Measurements from ENCODE around the gene SBSN. TPM values are rescaled to one million over a fixed set of nuclear protein-coding genes. Genes with fewer than 3 reads are reported as not detected.

Gene SBSN
- total and polyA plus RNA-seq, 2 experiments from 2014 or later, result 0.19 TPM; not detected in 1

DNA sequence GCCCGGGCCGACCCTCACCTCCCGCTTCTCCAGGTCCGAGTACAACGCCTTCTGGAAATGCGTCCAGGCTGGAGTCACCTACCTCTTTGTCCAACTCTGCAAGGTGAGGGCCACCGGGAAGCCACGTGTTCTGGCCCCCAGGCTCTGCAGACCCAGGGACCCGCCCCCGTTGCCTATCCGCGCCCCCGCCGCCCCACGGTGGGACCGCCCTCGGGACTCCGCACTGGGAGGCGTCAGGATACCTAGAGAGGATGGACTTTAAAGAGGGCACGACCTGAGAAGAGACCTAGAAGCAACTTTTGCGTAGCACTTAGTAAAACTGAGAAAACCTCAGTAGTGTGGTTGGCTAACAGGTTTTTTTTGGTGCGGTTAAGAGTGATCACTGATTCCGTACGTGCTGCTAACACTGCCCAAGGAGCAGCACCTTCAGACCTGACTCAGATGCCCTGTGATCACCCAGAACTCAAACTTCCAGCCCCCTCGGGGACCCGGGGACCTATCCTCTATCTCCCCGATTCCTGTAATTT, 17.8 kb upstream of the SBSN start:
- TF ChIP-seq EZH2phosphoT487 (IDR thresholded peaks at IDR 0.05; ENCODE audit: low read depth, severe bottlenecking, unreplicated experiment) (no peak), EZH2 (IDR thresholded peaks at IDR 0.05; ENCODE audit: borderline replicate concordance) (no peak)
- TF ChIP-seq, protein P1, sequence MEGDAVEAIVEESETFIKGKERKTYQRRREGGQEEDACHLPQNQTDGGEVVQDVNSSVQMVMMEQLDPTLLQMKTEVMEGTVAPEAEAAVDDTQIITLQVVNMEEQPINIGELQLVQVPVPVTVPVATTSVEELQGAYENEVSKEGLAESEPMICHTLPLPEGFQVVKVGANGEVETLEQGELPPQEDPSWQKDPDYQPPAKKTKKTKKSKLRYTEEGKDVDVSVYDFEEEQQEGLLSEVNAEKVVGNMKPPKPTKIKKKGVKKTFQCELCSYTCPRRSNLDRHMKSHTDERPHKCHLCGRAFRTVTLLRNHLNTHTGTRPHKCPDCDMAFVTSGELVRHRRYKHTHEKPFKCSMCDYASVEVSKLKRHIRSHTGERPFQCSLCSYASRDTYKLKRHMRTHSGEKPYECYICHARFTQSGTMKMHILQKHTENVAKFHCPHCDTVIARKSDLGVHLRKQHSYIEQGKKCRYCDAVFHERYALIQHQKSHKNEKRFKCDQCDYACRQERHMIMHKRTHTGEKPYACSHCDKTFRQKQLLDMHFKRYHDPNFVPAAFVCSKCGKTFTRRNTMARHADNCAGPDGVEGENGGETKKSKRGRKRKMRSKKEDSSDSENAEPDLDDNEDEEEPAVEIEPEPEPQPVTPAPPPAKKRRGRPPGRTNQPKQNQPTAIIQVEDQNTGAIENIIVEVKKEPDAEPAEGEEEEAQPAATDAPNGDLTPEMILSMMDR (IDR thresholded peaks at IDR 0.05; ENCODE audit: poor library complexity), result no peak
- no peaks in the 10 kb centered on the region for H3K9me3 ChIP-seq (ENCODE audit: low read depth)
- no peaks in the 10 kb centered on the region for H3K27me3 ChIP-seq
- H2AFZ ChIP-seq, result peak overlapping the region; percentile 85
- no peaks in the 10 kb centered on the region for H3K9me2 ChIP-seq (replicated peaks; ENCODE audit: insufficient read depth)
- H3K4me3 ChIP-seq, result peak overlapping the region; percentile 74
- peaks cover 15% of the 10 kb centered on the region for H3K4me1 ChIP-seq (ENCODE audit: insufficient read depth)
- H3K36me3 ChIP-seq (replicated peaks; ENCODE audit: insufficient read depth, low read depth), result no peaks in the 10 kb centered on the region
- peak overlapping the region; percentile 69 for H3K27ac ChIP-seq
- peak; percentile 60 for DNase-seq (ENCODE audit: low spot score)
- 5% methylated on average over 19 of the region's 27 CpGs for WGBS (ENCODE audit: low lambda C conversion rate, missing lambda C conversion rate)
- peaks cover 35% of the 10 kb centered on the region for H3K79me2 ChIP-seq
- peak overlapping the region; percentile 86 for H3K4me2 ChIP-seq
- no peaks in the 10 kb centered on the region for H4K20me1 ChIP-seq (ENCODE audit: insufficient read depth, poor library complexity, severe bottlenecking)

DNA sequence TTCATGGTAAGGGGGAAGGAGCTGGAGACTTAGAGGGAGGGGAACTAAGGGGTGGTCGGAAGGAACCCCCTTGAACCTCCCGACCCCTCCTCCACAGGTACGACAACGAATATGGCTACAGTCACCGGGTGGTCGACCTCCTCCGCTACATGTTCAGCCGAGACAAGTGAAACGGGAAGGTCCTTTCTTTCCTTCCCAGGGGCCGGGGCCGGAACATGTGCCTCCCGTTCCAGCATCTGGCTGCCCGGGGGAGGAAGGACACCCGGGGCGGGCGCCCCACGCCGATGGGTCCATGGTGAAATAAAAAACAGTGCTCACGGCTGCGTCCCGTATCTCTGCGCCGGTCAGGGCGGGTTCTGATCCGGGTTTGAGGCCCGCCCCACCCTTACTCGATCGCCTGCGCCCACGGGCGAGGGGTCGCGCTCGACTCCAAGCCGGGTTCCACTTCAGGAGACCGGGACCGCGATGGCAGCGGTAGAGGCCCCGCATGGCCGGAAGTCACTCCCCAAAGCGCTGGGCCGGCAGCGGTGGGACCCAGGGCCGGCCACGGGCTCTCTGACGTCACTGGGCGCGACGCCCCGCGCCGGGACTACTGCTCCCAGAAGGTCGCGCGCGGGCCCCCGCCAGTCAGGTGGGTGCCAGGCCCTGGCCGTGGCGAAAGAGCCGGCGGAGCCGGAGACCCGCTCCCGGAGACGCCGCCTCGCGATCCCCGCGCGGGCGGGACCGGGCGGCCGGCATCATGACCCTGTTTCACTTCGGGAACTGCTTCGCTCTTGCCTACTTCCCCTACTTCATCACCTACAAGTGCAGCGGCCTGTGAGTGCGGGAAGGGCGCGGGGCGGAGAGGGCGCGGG, 17.1 kb upstream of the SBSN start, which contains the start of gene TMEM147:
Gene TMEM147 (plus strand): TSS at position 626 of the 854 bp plus-strand sequence. CDS start 114 bp downstream, at position 740.
- TF ChIP-seq, protein P1 (IDR thresholded peaks at IDR 0.05; ENCODE audit: poor library complexity), result no peak
- TF ChIP-seq EZH2phosphoT487 (IDR thresholded peaks at IDR 0.05; ENCODE audit: low read depth, severe bottlenecking, unreplicated experiment), result no peak
- TF ChIP-seq EZH2 (IDR thresholded peaks at IDR 0.05; ENCODE audit: borderline replicate concordance), result no peak
- H3K4me1 ChIP-seq (ENCODE audit: insufficient read depth), result peaks cover 15% of the 10 kb centered on the region
- H3K27me3 ChIP-seq, result no peaks in the 10 kb centered on the region
- H2AFZ ChIP-seq, result peak within 1 kb of the TSS; percentile 85
- H3K27ac ChIP-seq, result peak within 1 kb of the TSS; percentile 69
- H3K4me2 ChIP-seq, result peak within 1 kb of the TSS; percentile 86
- H3K79me2 ChIP-seq, result peaks cover 35% of the 10 kb centered on the region
- no peaks in the 10 kb centered on the region for H3K36me3 ChIP-seq (replicated peaks; ENCODE audit: insufficient read depth, low read depth)
- H3K4me3 ChIP-seq, result peak within 1 kb of the TSS; percentile 74
- no peaks in the 10 kb centered on the region for H4K20me1 ChIP-seq (ENCODE audit: insufficient read depth, poor library complexity, severe bottlenecking)
- DNase-seq (ENCODE audit: low spot score), result peak; percentile 98
- H3K9me3 ChIP-seq (ENCODE audit: low read depth), result no peaks in the 10 kb centered on the region
- WGBS (ENCODE audit: low lambda C conversion rate, missing lambda C conversion rate), result 2% methylated on average over 64 of the region's 85 CpGs
- H3K9me2 ChIP-seq (replicated peaks; ENCODE audit: insufficient read depth), result no peaks in the 10 kb centered on the region

DNA sequence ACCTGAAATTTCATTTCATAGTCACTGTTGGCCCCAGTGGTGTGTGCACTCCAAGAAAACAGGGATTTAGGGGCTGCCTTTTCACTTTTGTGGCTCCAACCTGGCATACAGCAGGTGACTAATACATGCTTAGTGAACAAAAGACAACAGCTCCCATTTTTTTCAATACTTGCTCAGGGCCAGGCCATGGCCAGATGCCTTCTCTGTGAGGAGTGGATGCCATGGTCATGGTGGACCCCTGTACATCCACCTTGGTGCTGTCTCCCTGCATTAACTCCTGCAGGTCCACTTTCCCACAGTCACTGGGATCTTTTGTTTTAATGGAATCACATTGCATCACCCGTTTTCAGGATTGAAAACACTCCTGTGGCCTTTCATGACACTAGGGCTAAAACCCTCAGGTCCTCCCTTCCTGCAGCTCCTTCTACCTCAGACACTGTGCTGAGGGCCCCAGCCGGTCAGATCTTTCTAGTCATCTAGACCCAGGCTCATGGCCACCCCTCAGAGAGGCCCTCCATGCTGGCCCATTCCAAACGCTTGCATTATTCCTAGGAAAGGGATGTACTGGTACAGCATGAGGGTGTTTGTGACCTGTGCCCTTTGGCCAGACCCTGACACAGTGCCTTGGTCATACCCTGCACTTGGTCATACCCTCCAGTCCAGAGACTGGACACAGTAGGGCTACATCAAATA, 16.1 kb upstream of the SBSN start:
- Histone ChIP-seq H2AFZ (peak overlapping the region; percentile 85), H3K79me2 (peaks cover 35% of the 10 kb centered on the region), H3K9me2 (replicated peaks; ENCODE audit: insufficient read depth) (no peaks in the 10 kb centered on the region), H3K4me3 (peak overlapping the region; percentile 74), H3K9me3 (ENCODE audit: low read depth) (no peaks in the 10 kb centered on the region), H3K4me2 (peak overlapping the region; percentile 86), H3K27me3 (no peaks in the 10 kb centered on the region), H3K36me3 (replicated peaks; ENCODE audit: insufficient read depth, low read depth) (no peaks in the 10 kb centered on the region), H3K4me1 (ENCODE audit: insufficient read depth) (peaks cover 15% of the 10 kb centered on the region), H3K27ac (peak overlapping the region; percentile 69), H4K20me1 (ENCODE audit: insufficient read depth, poor library complexity, severe bottlenecking) (no peaks in the 10 kb centered on the region)
- 79% methylated on average over 3 of the region's 3 CpGs for WGBS (ENCODE audit: low lambda C conversion rate, missing lambda C conversion rate)
- TF ChIP-seq, protein P1 (IDR thresholded peaks at IDR 0.05; ENCODE audit: poor library complexity), result no peak
- TF ChIP-seq EZH2phosphoT487 (IDR thresholded peaks at IDR 0.05; ENCODE audit: low read depth, severe bottlenecking, unreplicated experiment) (no peak), EZH2 (IDR thresholded peaks at IDR 0.05; ENCODE audit: borderline replicate concordance) (no peak)
- DNase-seq (ENCODE audit: low spot score), result no peak

Measured in hepatocyte (in vitro differentiated cells).